Measurements from ENCODE around the gene BPIFB2.
"Not testable (repeated sequence)": the region's sequence is repeated elsewhere in the genome, so short reads cannot be mapped to it uniquely, and the experiment has no call there.

The BPIFB2 gene, protein sequence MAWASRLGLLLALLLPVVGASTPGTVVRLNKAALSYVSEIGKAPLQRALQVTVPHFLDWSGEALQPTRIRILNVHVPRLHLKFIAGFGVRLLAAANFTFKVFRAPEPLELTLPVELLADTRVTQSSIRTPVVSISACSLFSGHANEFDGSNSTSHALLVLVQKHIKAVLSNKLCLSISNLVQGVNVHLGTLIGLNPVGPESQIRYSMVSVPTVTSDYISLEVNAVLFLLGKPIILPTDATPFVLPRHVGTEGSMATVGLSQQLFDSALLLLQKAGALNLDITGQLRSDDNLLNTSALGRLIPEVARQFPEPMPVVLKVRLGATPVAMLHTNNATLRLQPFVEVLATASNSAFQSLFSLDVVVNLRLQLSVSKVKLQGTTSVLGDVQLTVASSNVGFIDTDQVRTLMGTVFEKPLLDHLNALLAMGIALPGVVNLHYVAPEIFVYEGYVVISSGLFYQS

DNA sequence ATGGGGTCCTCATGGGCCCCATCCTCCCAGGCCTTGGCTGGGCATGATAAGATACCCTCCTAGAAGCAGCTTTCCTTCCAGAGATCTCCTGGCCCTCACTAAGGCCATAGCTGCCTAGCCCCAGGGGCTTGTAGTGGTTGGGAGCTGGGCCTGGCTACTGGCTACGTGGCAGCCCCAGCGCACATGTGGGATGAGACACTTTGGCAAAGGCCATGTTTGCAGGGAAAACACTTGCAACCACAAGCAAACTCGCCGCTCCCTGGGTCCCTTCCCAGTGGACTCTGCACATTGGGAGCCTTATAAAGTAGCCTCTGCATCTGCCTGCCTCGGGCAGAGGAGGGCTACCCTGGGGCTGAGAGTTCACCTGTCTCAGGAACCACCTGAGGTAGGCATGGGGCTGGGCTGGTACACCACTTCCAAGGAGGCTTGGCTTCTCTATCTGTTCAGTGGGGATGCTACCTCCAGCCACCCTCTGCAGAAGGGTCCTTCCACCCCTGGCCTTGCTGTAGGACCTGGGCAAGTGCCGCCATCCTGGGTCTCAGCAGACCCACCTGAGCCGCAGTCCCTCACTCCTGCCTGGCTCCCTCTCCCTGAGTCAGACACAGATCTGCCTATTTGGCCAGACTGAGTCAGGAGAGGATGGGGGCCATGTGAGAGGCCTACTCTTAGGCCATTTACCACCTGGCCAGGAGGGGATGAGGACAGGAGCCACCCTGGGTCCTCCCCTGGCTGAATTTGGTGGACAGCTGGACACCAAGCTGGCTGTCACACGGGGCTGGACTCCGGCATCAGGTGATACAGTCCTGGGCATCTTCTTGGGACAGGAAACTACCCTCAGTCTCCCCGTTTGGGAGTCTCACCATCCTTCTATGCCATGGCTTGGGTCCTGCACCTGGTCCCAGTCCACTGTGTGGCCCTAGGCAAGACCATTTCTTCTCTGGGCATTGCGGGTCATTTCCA lies at the start of gene BPIFB2:
TSS of gene BPIFB2 (plus strand) at position 329 of the 960 bp plus-strand sequence. CDS start 871 bp downstream, outside the sequence.
- H3K4me1 ChIP-seq (ENCODE audit: control insufficient read depth, low read depth, low read length) = no peaks in the 10 kb centered on the region
- no peaks in the 10 kb centered on the region for H3K27me3 ChIP-seq (ENCODE audit: control insufficient read depth, insufficient read depth, low read length)
- H3K9me3 ChIP-seq (ENCODE audit: control insufficient read depth, low read depth, low read length) = no peaks in the 10 kb centered on the region
- H3K36me3 ChIP-seq (ENCODE audit: control insufficient read depth, low read depth, low read length) = no peaks in the 10 kb centered on the region
- H3K4me3 ChIP-seq (ENCODE audit: low read length) = no peak within 1 kb of the TSS
- H3K9ac ChIP-seq (ENCODE audit: low read length) = no peak within 1 kb of the TSS
- H3K27ac ChIP-seq (ENCODE audit: low read length) = no peak within 1 kb of the TSS

- Histone ChIP-seq H3K9me3 (ENCODE audit: control insufficient read depth, low read depth, low read length) (no peaks in the 10 kb centered on the region), H3K27ac (ENCODE audit: low read length) (no peak overlapping the region), H3K4me3 (ENCODE audit: low read length) (no peak overlapping the region), H3K4me1 (ENCODE audit: control insufficient read depth, low read depth, low read length) (no peaks in the 10 kb centered on the region), H3K36me3 (ENCODE audit: control insufficient read depth, low read depth, low read length) (no peaks in the 10 kb centered on the region), H3K9ac (ENCODE audit: low read length) (no peak overlapping the region), H3K27me3 (ENCODE audit: control insufficient read depth, insufficient read depth, low read length) (peaks cover 6% of the 10 kb centered on the region)
These were observed 48.9 kb upstream of the BPIFB2 start for GRCh38 chr20:32958574-32958973.

DNA sequence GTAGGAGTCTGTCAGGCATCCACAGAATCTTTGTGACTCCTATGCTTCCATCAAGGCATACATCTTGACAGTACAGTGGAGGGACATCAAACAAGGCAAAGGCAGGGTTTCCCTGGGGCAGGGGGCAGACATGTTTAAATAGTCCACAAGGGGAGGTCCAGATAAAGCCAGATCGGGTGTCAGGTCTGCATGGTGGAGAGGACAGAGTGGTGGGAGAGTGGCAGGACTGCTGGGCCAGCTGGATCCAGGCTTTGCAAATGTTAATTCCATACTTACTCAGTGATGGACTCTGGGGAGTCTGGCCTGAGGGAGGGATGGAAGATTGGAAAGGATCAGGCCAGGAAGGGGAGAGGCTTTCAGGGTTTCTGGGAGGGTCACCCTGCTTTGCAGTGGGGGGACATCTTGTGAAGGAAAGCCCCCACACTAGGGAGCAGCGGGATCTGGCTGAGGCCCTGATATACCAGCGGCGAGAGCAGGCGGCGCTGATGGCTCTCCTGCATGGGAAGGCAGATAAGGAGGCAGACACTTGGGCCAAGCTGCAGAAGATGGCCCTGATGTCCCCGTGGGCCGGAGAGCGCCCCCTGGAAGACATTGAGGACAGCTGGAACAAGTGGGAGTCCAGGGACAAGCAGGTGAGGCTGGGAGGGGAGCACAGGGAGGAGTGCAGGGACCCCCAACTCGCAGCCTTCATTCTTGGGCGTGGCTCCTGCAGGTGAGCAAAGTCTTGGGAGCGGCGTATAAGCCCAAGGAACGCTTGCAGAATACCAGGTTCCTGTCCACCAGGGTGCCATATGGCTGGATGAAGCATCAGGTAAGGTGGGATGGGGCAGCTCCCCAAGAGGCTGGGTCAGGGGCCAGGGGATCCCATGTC lies 47.9 kb upstream of the BPIFB2 start:
- Histone ChIP-seq H3K27me3 (ENCODE audit: control insufficient read depth, insufficient read depth, low read length) (no peaks in the 10 kb centered on the region), H3K4me3 (ENCODE audit: low read length) (no peak overlapping the region), H3K4me1 (ENCODE audit: control insufficient read depth, low read depth, low read length) (no peaks in the 10 kb centered on the region)

GRCh38 chr20:32960222-32960518 lies 47.3 kb upstream of the BPIFB2 start:
- H3K9me3 ChIP-seq (ENCODE audit: control insufficient read depth, low read depth, low read length) = no peaks in the 10 kb centered on the region
- no peaks in the 10 kb centered on the region for H3K36me3 ChIP-seq (ENCODE audit: control insufficient read depth, low read depth, low read length)
- no peaks in the 10 kb centered on the region for H3K27me3 ChIP-seq (ENCODE audit: control insufficient read depth, insufficient read depth, low read length)
- H3K27ac ChIP-seq (ENCODE audit: low read length) = no peak overlapping the region
- no peak overlapping the region for H3K9ac ChIP-seq (ENCODE audit: low read length)
- H3K4me1 ChIP-seq (ENCODE audit: control insufficient read depth, low read depth, low read length) = no peaks in the 10 kb centered on the region
- H3K4me3 ChIP-seq (ENCODE audit: low read length) = no peak overlapping the region

More for the DNA sequence above, 47.9 kb upstream of the BPIFB2 start:
- Histone ChIP-seq H3K9me3 (ENCODE audit: control insufficient read depth, low read depth, low read length) (no peaks in the 10 kb centered on the region), H3K27ac (ENCODE audit: low read length) (no peak overlapping the region), H3K36me3 (ENCODE audit: control insufficient read depth, low read depth, low read length) (no peaks in the 10 kb centered on the region), H3K9ac (ENCODE audit: low read length) (no peak overlapping the region)

DNA sequence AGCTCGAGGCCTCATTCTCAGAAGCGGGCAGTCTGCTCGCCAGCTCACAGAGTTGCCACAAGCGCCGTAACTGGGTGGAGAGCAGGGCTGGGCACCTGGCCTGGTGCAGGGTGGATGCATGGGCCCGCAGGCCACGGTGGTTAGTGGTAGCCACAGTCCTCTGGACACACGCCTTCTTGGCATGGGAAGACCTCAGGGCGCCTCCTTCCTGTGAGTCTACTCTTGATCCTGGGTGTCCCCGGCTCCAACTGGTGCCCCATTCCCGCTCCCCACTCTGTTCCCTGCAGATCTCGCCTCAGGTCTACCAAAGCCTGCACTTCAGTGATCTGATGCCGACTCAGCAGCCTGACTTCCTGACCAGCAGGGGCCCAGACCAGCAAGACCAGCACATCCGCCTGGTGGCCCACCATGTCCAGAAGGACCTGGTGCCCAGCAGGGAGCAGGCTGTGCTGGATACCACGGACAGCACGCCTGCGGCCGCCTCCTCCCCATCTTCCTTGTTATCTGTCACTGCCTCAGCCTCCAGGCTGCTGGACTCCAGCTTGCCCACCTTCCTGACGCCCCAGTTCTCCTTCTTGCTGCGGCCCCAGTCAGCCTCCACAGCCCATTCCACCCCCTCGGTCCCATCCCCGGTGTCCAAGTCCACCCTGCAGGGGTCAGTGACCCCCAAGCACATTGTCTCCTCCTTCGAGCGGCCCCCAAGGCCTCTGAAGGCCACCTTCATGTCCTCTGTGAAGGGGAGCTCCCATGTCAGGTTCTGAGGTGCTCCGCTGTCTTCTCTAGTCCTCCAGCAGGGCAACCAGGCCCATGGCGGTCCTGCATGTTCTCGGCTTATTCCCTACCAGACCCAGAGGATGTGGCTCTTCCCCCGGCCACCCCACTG lies 46.4 kb upstream of the BPIFB2 start:
- H3K9me3 ChIP-seq (ENCODE audit: control insufficient read depth, low read depth, low read length) = no peaks in the 10 kb centered on the region
- no peaks in the 10 kb centered on the region for H3K27me3 ChIP-seq (ENCODE audit: control insufficient read depth, insufficient read depth, low read length)
- H3K27ac ChIP-seq (ENCODE audit: low read length) = no peak overlapping the region

GRCh38 chr20:32962053-32962452 lies 45.5 kb upstream of the BPIFB2 start:
- Histone ChIP-seq H3K4me3 (ENCODE audit: low read length) (no peak overlapping the region), H3K9ac (ENCODE audit: low read length) (no peak overlapping the region), H3K27ac (ENCODE audit: low read length) (no peak overlapping the region), H3K9me3 (ENCODE audit: control insufficient read depth, low read depth, low read length) (no peaks in the 10 kb centered on the region), H3K27me3 (ENCODE audit: control insufficient read depth, insufficient read depth, low read length) (no peaks in the 10 kb centered on the region), H3K36me3 (ENCODE audit: control insufficient read depth, low read depth, low read length) (no peaks in the 10 kb centered on the region), H3K4me1 (ENCODE audit: control insufficient read depth, low read depth, low read length) (no peaks in the 10 kb centered on the region)

More for the DNA sequence above, 46.4 kb upstream of the BPIFB2 start:
- Histone ChIP-seq H3K36me3 (ENCODE audit: control insufficient read depth, low read depth, low read length) (no peaks in the 10 kb centered on the region), H3K4me3 (ENCODE audit: low read length) (no peak overlapping the region), H3K9ac (ENCODE audit: low read length) (no peak overlapping the region), H3K4me1 (ENCODE audit: control insufficient read depth, low read depth, low read length) (no peaks in the 10 kb centered on the region)

- not testable (repeated sequence) for H3K27ac ChIP-seq (ENCODE audit: low read length); H3K9ac ChIP-seq (ENCODE audit: low read length); H3K4me3 ChIP-seq (ENCODE audit: low read length); H3K27me3 ChIP-seq (ENCODE audit: control insufficient read depth, insufficient read depth, low read length); H3K9me3 ChIP-seq (ENCODE audit: control insufficient read depth, low read depth, low read length); H3K4me1 ChIP-seq (ENCODE audit: control insufficient read depth, low read depth, low read length); H3K36me3 ChIP-seq (ENCODE audit: control insufficient read depth, low read depth, low read length)
These were observed 44.9 kb upstream of the BPIFB2 start for GRCh38 chr20:32962646-32963045.

DNA sequence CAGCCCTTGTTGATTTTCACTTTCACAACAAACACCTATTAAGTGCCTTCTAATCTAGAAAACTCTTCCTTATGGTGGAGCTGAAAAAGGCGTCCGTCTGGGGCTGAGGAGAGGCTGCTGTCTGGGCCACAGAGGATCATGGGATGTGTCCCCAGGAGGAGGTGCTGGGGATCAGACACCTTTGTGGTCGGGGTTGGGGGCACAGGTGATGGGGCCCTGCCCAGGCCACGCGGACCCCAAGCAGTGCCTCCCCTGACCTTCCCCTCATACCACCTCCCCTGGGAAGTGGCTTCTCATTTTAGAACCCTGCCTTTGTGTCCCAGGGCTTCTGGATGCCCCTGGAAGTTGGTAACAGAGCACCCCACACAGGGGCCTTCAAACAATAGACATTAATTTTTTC lies 44.3 kb upstream of the BPIFB2 start:
- Histone ChIP-seq H3K9me3 (ENCODE audit: control insufficient read depth, low read depth, low read length) (no peaks in the 10 kb centered on the region), H3K27me3 (ENCODE audit: control insufficient read depth, insufficient read depth, low read length) (no peaks in the 10 kb centered on the region), H3K36me3 (ENCODE audit: control insufficient read depth, low read depth, low read length) (no peaks in the 10 kb centered on the region), H3K9ac (ENCODE audit: low read length) (no peak overlapping the region), H3K4me1 (ENCODE audit: control insufficient read depth, low read depth, low read length) (no peaks in the 10 kb centered on the region), H3K4me3 (ENCODE audit: low read length) (no peak overlapping the region), H3K27ac (ENCODE audit: low read length) (no peak overlapping the region)

DNA sequence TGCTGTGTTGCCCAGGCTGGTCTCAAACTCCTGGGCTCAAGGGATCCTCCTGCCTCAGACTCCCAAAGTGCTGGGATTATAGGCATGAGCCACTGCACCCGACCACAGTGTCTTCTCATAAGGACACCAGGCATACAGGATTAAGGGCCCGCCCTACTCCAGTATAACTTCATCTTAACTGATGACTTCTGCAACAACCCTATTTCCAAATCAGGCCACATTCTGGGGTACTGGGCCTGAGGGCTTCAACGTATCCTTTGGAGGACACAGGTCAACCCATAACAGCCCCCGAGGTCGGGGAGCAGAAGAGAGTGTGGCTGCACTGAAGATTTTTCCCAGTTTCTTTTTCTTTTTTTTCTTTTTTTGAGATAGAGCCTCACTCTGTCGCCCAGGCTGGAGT lies 42.9 kb upstream of the BPIFB2 start:
- Histone ChIP-seq H3K27ac (ENCODE audit: low read length) (no peak overlapping the region), H3K27me3 (ENCODE audit: control insufficient read depth, insufficient read depth, low read length) (no peaks in the 10 kb centered on the region), H3K4me3 (ENCODE audit: low read length) (no peak overlapping the region), H3K9me3 (ENCODE audit: control insufficient read depth, low read depth, low read length) (no peaks in the 10 kb centered on the region), H3K9ac (ENCODE audit: low read length) (no peak overlapping the region), H3K4me1 (ENCODE audit: control insufficient read depth, low read depth, low read length) (no peaks in the 10 kb centered on the region), H3K36me3 (ENCODE audit: control insufficient read depth, low read depth, low read length) (no peaks in the 10 kb centered on the region)

DNA sequence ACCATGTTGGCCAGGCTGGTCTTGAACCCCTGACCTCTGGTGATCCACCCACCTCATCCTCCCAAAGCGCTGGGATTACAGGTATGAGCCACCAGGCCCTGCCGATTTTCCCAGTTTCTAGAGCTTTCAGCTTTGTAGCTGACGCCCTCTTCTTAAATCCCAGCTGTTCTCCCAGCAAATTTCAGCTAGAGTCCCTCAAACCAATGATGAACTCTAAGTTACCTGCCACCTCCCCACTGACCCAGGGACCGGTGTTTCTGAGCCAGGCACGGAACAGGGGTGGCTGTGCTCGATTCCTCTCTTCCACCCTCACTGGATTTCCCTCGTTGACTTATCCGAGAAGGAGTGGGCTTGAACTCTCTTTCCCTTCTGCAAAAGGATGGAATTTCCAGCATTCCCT lies 42.4 kb upstream of the BPIFB2 start:
- Histone ChIP-seq H3K27me3 (ENCODE audit: control insufficient read depth, insufficient read depth, low read length) (no peaks in the 10 kb centered on the region), H3K4me1 (ENCODE audit: control insufficient read depth, low read depth, low read length) (no peaks in the 10 kb centered on the region), H3K27ac (ENCODE audit: low read length) (no peak overlapping the region), H3K4me3 (ENCODE audit: low read length) (no peak overlapping the region), H3K9ac (ENCODE audit: low read length) (no peak overlapping the region), H3K36me3 (ENCODE audit: control insufficient read depth, low read depth, low read length) (no peaks in the 10 kb centered on the region), H3K9me3 (ENCODE audit: control insufficient read depth, low read depth, low read length) (no peaks in the 10 kb centered on the region)

Data from iPS-18a (cell line).